GM19238 (cell line): ENCODE data around the gene MAP4K4.
A peak's percentile ranks its signal among the peaks of the same experiment; 100 is the strongest.

Experiments used
- DNase-seq: peaks from one replicate; pipeline ENCODE4 v3.0.0; 2011; ENCODE audit warnings: low spot score; ENCODE audit not compliant: insufficient read length

Gene MAP4K4

DNA sequence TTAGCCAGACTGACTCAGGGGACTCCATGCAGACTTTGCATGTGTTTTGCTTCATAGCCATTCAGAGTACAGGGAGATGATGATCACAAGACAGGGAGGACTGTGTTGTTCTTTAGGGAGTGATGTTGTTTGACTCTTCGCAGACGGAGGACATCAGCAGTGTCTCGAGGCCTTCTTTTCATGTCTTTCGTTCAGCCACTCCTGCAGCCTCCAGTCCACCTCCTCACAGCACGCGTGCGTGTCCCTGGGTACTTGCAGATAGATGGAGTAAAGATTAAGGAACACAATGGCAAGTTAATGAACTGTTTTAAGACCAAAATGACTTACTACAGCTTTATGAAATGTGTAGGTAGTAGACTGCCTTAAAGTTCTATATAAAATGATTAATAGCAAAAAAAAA is 114.7 kb downstream of the MAP4K4 start:
- no peak for DNase-seq

GRCh38 chr2:101814752-101815151 is 117.2 kb downstream of the MAP4K4 start:
- DNase-seq = no peak

- DNase-seq = no peak
These were observed 117.6 kb downstream of the MAP4K4 start for GRCh38 chr2:101815154-101815553.

DNA sequence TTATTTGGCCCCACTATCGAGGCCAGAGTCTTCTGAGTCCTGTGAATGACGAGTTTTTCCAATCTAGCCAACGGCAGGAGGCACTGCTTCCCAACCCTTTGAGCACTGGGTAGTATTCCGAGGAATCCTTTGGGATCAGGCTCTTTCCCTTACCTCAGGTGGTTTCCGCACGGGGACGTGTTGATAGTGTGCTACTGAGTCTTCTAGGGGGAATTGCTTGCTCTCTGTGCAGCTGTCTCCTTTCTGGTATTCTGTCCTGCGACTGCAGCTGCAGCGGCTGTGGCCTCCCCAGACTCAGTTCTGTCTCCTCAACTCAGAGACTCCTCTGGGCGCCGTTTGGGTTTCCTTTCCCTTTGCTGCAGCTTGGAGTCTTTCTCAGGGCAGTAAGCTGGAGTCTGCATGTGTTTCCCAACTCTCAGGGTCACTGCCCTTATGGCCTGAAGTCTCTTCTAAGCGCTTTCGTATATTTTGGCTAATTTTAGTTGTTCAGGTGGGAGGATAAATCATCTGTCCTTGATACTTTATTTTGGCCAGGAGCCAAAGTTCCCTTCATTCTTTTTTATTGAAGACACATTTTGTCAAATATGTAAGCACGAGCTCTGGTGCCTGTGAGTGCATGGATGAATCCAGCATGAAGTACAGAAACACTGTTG is 118.4 kb downstream of the MAP4K4 start:
- no peak for DNase-seq

DNA sequence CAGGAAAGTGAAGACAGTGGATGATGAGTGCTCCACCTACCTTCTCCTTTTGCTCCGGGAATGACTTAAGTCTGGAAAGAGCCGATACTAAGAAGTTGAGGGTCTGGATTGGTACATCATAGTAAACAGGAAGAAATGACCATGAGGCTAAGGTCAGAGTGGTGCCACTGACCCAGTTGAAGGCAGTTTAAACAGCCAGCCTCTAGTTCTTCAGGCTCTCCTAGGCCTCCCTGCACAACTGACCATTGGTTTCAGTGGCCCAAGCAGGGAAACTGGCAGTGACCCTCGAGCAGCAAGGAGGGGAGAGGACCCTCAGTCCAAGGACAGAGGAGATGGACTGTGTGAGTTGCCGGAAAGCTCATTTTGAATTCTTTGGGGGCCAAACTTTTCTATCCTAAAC is 119.1 kb downstream of the MAP4K4 start:
- no peak for DNase-seq

- no peak for DNase-seq
These were observed 120.0 kb downstream of the MAP4K4 start for GRCh38 chr2:101817481-101817880.

GRCh38 chr2:101818531-101819451 is 121.3 kb downstream of the MAP4K4 start:
- DNase-seq = no peak

DNA sequence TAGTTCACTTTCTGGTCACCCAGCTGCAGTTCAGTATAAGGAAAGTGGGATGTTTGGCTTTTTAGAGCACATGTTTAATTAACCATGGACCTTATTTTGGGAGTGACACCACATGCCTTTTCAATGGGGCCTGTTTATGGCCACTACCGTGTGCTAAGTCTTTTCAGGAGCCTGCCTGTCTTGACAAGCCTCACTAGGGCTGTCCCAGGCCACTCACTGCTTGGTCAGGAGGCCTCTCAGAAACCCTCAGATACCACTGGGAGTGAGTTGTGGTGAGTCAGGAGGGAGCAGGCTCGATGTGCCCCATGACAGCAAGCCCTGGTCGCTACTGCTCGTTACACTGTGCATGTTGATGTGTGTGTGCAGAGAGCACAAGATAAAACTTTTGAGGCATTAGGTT is 123.0 kb downstream of the MAP4K4 start:
- DNase-seq = no peak

- no peak for DNase-seq
These were observed 123.7 kb downstream of the MAP4K4 start for GRCh38 chr2:101821059-101821805.

GRCh38 chr2:101821828-101822458 is 124.4 kb downstream of the MAP4K4 start:
- DNase-seq = no peak

- DNase-seq = no peak
These were observed 125.9 kb downstream of the MAP4K4 start for GRCh38 chr2:101823347-101823791.

GRCh38 chr2:101823859-101824258 is 126.4 kb downstream of the MAP4K4 start:
- no peak for DNase-seq

- DNase-seq = no peak
These were observed 129.2 kb downstream of the MAP4K4 start for GRCh38 chr2:101826716-101827115.

DNA sequence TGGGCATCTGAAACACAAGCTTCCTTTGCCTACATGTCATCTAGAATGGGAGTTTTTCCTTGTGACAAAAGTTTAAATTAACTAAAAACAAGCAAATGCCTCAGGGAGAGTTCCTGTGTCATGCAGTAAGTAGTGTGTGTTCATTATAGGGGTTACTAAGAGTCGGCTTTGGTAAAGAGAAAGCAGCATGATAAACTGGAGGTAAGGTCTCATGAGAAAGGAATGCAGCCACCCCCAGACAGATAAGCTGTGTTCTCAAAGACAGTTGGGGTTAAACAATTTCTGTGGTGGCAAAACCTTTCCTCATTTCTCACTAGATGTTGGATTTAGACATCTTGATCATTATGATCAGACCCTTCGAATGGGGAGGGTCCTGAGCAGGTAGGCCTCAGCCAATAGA is 129.7 kb downstream of the MAP4K4 start:
- DNase-seq = no peak

DNA sequence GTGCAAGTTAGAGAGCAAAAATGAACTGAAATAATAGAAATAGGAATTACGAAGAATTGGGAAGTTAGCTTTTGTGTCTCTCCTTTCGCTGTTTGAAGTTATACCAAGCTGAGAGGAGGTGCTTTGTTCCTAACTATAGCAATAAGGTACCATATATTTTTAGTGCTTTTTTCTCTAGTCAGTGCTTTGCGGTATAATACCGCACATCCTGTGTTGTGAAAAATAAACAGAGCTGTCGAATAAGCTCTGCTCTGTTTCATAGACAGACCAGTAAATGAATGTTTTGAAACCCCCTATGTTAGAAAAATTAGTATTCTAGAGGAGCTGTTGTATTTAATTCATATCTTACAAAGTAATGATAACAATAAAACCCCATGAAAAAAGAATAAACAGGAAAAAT is 130.8 kb downstream of the MAP4K4 start:
- DNase-seq = no peak

- DNase-seq = no peak
These were observed 131.3 kb downstream of the MAP4K4 start for GRCh38 chr2:101828673-101829334.

DNA sequence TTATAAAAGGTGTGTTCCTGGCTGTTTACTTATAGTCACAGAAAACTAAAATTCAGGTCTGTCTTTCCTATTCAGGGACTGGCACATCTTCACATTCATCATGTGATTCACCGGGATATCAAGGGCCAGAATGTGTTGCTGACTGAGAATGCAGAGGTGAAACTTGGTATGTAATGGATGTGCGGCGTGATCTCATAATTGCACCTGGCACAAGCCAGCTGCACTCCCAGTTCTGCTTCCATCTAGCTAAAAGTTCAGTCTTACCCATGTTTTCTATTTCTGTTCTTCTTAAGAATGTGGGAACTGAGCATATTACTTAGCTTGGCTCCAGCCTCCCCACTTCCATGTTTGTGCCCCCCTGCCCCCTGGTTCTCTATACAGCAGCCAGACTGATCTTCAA is 131.9 kb downstream of the MAP4K4 start:
- no peak for DNase-seq

DNA sequence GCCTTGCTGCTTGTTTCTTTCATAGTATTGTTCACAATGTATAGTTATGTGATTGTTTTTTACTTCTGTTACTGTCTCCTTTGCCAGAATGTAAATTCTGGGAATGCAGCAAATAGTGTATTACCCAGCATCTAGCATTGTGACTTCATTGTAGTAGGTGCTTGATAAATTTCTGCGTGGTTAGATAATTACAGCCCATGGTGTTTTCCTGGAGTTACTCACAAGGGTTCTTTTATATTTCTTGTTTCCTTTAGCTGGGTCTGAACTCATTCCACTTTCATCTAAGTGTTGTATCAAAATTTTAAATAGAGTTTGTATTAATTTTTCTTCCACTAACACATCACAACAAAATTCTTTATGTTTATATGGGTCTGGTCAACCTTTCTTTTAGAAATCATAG is 132.6 kb downstream of the MAP4K4 start:
- no peak for DNase-seq

DNA sequence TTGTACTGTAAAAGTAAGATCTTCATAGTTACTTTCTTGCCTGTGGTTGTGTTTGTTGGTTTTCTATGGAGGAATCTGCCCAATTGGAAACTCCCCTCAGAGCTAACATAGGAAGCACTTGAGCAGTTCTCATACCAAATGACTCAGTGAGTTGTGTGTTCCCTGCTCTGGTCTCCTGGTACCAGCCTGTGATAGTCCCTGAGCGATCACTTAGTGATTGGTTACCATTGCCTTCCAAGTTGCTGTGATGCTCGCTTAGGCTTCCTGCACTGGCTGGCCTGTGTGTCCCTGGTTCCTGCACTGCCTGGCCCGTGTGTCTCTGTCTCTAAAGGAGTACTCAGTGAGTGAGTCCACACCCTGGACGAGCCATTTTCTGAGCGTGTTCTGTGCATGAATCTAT is 133.0 kb downstream of the MAP4K4 start:
- DNase-seq = no peak

DNA sequence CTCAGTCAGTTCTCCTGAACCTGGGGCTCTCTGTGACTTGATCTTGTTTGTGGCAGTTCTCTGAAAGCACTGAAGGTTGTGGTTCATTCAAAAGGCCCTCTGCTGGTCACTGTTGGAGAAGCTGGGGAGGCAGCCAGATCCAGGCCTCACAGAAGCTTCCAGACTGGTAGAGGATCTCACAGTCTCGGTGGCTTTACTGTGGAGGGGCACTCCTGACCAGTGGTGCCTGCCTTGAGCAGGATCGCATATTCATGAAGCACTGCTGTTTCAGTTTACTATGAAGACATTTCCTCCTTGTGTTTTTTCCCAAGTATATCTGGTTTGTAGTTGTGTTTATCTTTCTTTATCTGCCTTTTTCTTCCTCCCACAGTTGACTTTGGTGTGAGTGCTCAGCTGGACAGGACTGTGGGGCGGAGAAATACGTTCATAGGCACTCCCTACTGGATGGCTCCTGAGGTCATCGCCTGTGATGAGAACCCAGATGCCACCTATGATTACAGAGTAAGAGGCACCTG is 133.9 kb downstream of the MAP4K4 start:
- DNase-seq = peak; percentile 13

DNA sequence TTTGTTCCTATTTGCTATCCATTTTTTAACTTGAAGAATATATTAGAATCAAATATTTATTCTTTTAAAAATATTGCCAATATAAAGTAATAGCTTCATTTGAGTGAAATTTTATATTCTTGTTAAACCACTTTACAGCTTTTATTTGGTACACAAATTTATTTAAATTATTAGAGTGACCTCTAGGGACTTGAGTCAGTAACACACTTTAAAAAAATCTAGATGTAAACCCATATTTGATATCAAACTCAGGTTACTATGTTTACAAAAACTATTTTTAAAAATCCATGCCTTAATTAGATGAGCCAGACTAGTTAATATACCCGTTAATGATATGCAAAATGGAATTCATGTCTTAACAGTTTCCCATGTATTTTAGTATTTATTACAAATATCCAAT is 134.6 kb downstream of the MAP4K4 start:
- no peak for DNase-seq
